Superior temporal gyrus (tissue), 1 donor: ENCODE results near the gene GPC6.

ENCODE experiments used
- DNase-seq: peaks from one replicate; pipeline ENCODE4 v3.0.0-alpha.2; 2016; ENCODE audit errors: extremely low spot score

Gene GPC6

DNA sequence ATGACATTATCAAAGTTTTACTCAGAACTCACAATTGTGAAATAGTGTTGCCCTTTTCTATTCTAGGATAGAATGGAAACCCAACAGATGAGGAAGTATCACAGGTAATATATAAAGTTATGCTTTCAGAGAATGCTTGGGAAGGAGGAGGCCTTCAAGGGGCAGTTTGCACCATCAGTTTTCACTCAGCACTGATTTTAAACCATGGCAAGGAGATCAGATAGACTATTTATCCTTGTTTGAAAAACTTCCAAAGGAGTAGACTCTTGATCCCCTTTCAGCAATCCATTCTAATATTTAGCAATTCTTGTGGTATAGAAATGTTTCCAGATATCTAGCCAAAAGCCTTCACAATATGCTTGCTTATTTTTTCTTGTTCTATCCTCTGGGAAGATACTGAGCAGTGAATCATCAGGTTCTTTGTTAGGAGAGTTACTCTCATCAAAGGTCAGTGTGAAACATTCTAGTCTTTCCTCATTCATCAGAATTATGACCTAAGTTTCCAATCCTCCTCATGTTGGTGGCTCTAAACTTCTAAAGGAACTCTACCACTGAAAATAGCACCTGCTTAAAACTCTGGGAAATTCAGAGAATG, 3.8 kb downstream of the GPC6 start:
- DNase-seq, result no peak

GRCh38 chr13:93231867-93232266, 5.3 kb downstream of the GPC6 start:
- DNase-seq, result no peak

GRCh38 chr13:93233997-93234416, 7.4 kb downstream of the GPC6 start:
- no peak for DNase-seq

- DNase-seq, result no peak
Observed at GRCh38 chr13:93234459-93234858, 7.9 kb downstream of the GPC6 start.

DNA sequence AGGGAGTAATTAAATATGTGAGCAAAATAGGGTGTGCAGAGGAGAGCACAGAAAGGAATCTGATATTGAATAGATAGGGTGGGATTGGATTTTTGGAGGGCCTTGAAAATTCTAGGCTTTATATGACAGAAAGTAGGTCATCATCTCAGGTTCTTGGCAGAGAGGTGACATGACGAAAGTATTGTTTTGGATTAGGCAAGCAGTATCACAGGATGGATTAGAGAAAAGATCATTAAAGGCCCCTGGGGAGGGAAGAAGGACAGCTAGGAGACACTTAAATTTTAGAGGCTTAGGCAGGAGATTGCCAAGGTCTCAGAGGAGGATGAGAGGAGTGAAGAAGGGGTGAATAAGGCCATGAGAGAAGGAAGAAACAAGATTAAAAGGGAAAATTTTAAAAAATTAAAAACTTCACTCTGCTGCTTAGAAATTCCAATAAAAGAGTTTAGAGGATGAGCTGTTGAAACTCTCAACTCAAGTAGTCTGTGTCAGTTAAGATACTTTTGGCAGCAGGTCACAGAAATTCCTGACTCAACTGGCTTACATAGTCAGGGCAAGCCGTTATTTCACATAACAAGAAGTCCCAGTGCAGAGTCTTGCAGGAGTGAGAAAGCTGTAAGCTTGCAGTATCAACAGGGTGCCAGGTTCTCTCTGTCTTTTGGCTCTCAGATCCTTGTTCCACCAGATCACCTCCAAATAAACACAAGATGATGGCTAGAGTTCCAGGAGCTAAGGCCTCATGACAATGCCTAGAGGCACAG, 8.8 kb downstream of the GPC6 start:
- DNase-seq, result no peak

- DNase-seq, result no peak
Observed at GRCh38 chr13:93238711-93239110, 12.1 kb downstream of the GPC6 start.

DNA sequence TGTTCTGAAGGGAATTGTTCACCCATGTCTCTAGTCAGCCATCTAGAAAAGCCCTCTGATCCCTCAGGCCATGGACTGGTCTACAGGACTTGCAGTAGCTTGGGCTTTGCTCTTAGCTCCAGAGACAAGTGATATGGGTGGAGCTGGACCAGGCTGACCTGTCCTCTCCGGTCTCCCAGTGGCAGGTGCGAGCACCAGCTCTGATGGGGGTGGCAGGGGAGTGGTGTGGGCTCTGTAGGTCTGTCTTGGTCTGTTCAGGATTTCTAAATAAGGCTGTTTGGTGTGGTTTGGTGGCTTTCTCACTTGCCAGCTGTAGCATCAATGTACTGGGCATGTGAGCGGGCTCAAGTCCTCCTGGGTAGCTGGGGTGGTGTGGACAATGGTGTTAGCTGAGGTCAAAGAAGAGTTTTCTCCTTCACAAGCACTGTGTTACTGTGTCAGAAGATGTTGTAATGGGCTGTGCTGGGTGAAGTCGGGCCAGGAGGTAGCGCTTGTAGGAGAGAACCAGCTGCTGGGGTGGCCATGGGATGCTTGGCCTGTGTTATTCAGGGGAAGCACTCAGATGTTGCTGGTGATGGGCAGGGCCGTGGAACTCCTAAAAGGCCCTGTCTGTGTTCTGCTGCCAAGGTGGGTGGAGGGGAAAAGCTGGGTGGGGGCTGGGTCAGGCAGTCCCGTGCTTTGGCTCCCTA, 16.9 kb downstream of the GPC6 start:
- DNase-seq, result no peak

- peak; percentile 59 for DNase-seq
Observed at GRCh38 chr13:93244141-93244917, 17.7 kb downstream of the GPC6 start.

- no peak for DNase-seq
Observed at GRCh38 chr13:93244918-93245280, 18.3 kb downstream of the GPC6 start.

GRCh38 chr13:93246069-93246468, 19.5 kb downstream of the GPC6 start:
- no peak for DNase-seq

DNA sequence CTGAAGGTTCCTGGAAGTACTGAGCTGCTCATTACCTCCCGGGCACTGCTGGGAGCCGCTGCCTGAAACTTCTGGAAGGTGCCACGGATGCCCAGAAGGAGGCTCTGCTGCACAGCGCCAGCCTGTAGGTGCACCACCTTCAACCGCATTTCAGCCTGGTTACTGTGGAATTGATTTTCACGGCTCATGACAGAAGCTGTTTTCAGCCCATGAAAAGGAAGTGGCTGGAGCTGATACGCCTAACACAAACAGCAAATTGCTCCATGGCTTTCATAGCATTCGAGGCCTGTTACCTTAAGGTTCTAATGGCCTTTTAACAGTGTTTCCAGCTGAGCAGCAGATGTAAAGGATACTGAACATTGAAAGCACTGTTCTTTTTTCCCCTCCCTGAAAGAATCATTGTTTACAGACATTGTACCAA, 22.0 kb downstream of the GPC6 start:
- DNase-seq, result no peak

DNA sequence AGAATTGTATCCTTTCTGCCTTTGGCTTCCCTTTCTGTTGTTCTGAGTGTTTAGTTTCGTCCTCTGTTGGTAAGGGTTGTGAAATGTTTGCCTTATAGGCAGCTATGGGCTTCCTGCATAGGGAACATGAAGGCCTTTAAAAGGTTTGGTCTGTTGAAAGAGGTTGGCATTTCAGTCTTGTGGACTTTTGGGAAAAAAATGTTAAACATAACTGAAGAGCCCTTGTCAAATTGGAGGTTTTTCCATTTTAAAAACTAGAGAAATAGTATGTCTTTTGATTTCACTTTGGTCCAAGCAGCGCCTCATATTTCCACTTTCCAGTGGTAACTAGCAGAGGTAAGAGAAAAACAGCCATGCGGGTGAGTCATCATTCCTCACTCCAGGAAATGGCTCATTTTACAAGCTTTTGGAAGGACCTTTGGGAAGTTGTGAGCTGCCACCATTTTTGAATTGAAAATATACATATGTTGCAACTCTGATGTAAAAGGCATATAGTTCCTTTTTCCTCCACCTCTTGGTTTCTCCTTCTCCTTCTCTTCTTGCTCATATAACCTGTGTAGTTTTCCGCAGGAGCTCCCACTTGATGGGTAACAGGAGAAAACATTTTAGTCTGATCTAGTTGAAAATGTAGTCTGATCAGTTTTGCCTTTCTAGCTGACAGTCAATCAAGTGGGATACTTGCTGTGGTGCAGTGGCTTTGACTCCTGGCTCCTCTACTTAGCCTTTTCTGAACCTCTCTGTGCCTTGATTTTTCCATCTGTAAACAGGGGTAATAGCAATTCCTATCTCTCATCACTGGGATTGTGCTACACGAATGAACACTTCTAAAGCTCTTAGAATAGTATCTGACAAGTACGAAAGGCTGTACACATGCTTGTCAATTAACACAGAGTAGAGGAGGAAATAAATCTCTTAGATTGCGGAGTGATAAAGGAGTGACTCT, 23.0 kb downstream of the GPC6 start:
- no peak for DNase-seq

DNA sequence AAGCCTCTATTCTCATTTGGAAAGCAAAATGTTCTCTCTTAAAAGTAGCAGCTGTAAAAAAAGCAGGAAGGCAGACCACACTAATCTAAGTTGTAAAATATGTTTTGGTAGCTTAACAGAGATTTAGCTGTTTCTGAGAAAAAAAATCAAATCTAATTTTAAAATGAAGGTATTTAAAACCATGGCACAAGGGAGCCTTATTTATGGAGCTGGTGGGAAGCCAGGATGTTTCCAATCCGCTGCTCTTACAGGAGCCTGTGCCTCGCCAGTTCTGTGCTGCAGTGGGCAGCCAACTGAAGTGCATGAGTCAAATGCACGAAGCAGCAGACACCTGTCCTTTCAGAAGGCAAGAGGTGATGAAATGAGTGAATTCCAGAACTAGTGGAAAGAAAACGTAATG, 28.2 kb downstream of the GPC6 start:
- peak; percentile 78 for DNase-seq

DNA sequence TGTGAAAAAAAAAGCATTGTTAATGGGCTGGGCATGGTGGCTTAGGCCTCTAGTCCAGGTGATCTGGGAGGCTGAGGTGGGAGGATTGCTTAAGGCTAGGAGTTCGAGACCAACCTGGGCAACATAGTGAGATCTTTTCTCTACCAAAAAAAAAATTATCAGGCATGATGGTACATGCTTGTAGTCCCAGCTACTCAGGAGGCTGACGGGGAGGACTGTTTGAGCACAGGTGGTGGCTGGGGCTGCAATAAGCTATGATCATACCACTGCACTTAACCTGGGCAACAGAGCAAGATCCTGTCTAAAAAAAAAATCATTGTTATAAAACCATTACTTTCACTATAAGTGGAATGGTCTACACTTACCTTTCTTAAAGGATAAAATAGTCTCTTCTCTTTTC, 30.4 kb downstream of the GPC6 start:
- no peak for DNase-seq

DNA sequence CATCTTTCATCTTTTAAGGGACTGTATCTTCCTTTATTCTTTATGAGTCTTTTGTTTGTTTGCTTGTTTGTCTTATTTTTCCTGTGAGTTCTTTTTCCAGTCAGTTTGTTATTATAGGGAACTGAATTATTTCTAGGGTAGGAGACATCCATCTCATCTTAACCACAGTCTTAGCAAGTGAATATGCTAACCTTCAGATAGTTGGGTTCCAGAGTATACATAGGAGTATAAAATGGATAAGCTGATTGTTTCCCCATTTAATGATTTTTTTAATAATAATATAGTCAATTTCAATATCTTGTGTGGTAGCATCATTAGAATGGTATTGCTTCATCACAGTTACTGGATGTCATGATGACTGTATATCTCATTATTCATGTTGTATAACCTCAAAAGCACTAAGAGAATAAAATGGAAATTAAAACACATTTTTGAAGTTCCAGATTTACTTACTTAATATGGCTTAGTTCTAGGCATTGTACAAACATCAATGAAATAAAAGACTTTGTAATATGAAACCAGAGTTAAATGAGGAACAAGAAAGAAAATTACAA, 33.0 kb downstream of the GPC6 start:
- no peak for DNase-seq

DNA sequence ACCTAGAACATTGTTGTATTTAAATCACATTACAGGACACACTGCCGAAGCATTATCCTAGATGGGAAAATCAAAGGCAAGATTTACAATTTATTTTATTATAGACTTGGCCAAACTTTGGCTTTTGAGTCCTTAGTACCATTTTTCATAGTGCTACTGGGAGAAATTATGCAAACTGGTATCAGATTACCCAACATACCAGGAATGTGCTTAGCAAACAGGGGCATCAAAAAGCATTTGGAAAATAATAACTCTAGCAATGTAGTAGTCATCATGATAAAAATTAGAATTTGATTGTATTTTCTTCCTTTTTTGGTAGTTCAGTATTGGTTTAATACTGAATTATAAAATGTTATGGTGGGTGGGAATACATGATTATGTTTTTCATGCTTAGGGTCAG, 34.0 kb downstream of the GPC6 start:
- DNase-seq, result no peak

DNA sequence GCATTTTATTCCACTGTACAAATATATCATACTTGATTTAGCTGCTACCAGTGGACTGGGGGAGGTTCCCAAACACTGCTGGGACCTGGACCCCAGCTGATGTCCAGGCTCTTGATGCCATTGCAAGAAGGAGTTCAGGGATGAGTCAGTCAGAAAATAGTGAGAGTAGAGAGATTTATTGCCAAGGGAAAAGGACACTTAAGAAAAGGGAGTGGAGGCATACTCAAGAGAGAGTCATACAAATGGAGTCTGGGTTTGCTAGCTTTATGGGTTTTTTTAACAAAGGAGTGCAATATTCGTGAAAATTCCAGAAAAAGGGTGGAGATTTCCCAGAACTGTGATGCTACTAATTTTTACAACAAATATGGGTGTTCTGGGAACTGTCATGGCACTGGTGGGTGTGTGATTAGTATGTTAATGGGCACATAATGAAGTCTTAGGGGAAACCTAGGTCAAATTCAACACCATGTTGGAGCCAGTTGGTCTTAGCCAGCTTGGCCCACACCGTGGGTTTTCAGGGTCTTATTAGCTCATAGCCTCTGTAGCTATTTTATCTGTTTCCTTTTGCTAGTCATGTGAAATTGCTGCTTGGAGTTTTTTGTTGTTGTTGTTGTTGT, 36.2 kb downstream of the GPC6 start:
- no peak for DNase-seq

- no peak for DNase-seq
Observed at GRCh38 chr13:93264876-93265275, 38.3 kb downstream of the GPC6 start.

GRCh38 chr13:93265800-93266199, 39.2 kb downstream of the GPC6 start:
- DNase-seq, result no peak

DNA sequence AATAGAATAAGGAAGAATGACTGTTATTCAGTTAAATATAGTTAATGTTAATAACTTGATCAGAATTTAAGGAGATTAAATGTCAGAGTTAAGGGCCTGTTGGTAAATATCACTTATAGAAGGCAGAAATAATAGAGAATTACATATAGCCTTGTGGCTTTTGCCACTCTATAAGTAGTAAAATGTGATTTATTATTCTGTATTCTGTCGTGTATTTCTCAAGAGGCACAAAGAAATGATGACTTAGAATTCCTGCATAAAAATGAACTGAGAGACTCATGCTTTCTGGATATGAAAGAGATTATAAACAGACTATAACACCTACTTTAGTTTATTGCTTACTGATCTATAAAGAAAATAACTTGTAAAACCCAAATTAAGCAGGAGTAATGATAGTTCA, 40.1 kb downstream of the GPC6 start:
- no peak for DNase-seq
